Measurements from ENCODE around the gene ADRA2C.

- TF ChIP-seq CTCF (IDR thresholded peaks at IDR 0.05), result no peak
- no peak for TF ChIP-seq POLR2A (IDR thresholded peaks at IDR 0.05)
Measured at GRCh38 chr4:3745886-3746656, 20.1 kb upstream of the ADRA2C start.
